Thyroid gland (tissue), 4 donors: Measurements from ENCODE around the gene AQP3.

Source experiments
- CTCF ChIP-seq, 6 experiments: fragments of 200-600 bp in 3 of 6; fragments of 450-650 bp in 3 of 6; sonication (generic) in 3 of 6; IDR thresholded peaks; one replicate each; pipeline ENCODE4 v1.5.1; 2016 to 2019; ENCODE audit warnings: antibody characterized with exemption in 6 of 6, mild to moderate bottlenecking in 2 of 6, inconsistent platforms in 1 of 6, moderate library complexity in 1 of 6
- POLR2A ChIP-seq, 2 donors: fragments of 450-650 bp; IDR thresholded peaks; one replicate each; pipeline ENCODE4 v1.6.1; 2017; ENCODE audit warnings: antibody characterized with exemption in 2 of 2, mild to moderate bottlenecking in 2 of 2, moderate library complexity in 1 of 2

GRCh38 chr9:33489066-33489465 lies 41.7 kb upstream of the AQP3 start:
- TF ChIP-seq POLR2A (IDR thresholded peaks at IDR 0.05) (no peak), CTCF (IDR thresholded peaks at IDR 0.05) (no peak)
